ENCODE data around the gene PRKCE.

Gene PRKCE

GRCh38 chr2:45778720-45779171 is 127.3 kb downstream of the PRKCE start:
- peak; percentile 48 to 56 for DNase-seq (ENCODE audit: low read depth in 2 of 2)

GRCh38 chr2:45780541-45781463 is 129.3 kb downstream of the PRKCE start:
- DNase-seq (ENCODE audit: low read depth in 2 of 2) = no peak

- DNase-seq (ENCODE audit: low read depth in 2 of 2) = no peak
Measured at GRCh38 chr2:45781464-45781811, 130.0 kb downstream of the PRKCE start.

- DNase-seq (ENCODE audit: low read depth in 2 of 2) = no peak
Measured at GRCh38 chr2:45782436-45782835, 131.0 kb downstream of the PRKCE start.

- DNase-seq (ENCODE audit: low read depth in 2 of 2) = no peak
Measured at GRCh38 chr2:45782986-45783385, 131.5 kb downstream of the PRKCE start.

- no peak for DNase-seq (ENCODE audit: low read depth in 2 of 2)
Measured at GRCh38 chr2:45786030-45786835, 134.8 kb downstream of the PRKCE start.

GRCh38 chr2:45786836-45787357 is 135.4 kb downstream of the PRKCE start:
- no peak for DNase-seq (ENCODE audit: low read depth in 2 of 2)

- DNase-seq (ENCODE audit: low read depth in 2 of 2) = no peak
Measured at GRCh38 chr2:45788401-45788800, 136.9 kb downstream of the PRKCE start.

- no peak for DNase-seq (ENCODE audit: low read depth in 2 of 2)
Measured at GRCh38 chr2:45789317-45789716, 137.8 kb downstream of the PRKCE start.

- DNase-seq (ENCODE audit: low read depth in 2 of 2) = no peak
Measured at GRCh38 chr2:45789961-45790723, 138.7 kb downstream of the PRKCE start.

- no peak for DNase-seq (ENCODE audit: low read depth in 2 of 2)
Measured at GRCh38 chr2:45793305-45793962, 142.0 kb downstream of the PRKCE start.

GRCh38 chr2:45794134-45794617 is 142.7 kb downstream of the PRKCE start:
- DNase-seq (ENCODE audit: low read depth in 2 of 2) = no peak

GRCh38 chr2:45796500-45796899 is 145.0 kb downstream of the PRKCE start:
- DNase-seq (ENCODE audit: low read depth in 2 of 2) = no peak

- no peak for DNase-seq (ENCODE audit: low read depth in 2 of 2)
Measured at GRCh38 chr2:45797451-45798230, 146.2 kb downstream of the PRKCE start.

GRCh38 chr2:45799679-45800381 is 148.4 kb downstream of the PRKCE start:
- DNase-seq (ENCODE audit: low read depth in 2 of 2) = no peak

GRCh38 chr2:45802499-45803138 is 151.1 kb downstream of the PRKCE start:
- no peak for DNase-seq (ENCODE audit: low read depth in 2 of 2)

GRCh38 chr2:45804987-45805755 is 153.7 kb downstream of the PRKCE start:
- DNase-seq (ENCODE audit: low read depth in 2 of 2) = no peak
